ENCODE measurements around the gene SUCO. TPM values are rescaled to one million over a fixed set of nuclear protein-coding genes. Genes with fewer than 3 reads are reported as not detected.
A peak's percentile ranks its signal among the peaks of the same experiment; 100 is the strongest.

SUCO gene
- total RNA-seq, 5 donors from 2014 or later (not counting 1 experiment from before 2014, with no cell fraction given) = 43.7 to 87.1 (median 47.9) TPM

DNA sequence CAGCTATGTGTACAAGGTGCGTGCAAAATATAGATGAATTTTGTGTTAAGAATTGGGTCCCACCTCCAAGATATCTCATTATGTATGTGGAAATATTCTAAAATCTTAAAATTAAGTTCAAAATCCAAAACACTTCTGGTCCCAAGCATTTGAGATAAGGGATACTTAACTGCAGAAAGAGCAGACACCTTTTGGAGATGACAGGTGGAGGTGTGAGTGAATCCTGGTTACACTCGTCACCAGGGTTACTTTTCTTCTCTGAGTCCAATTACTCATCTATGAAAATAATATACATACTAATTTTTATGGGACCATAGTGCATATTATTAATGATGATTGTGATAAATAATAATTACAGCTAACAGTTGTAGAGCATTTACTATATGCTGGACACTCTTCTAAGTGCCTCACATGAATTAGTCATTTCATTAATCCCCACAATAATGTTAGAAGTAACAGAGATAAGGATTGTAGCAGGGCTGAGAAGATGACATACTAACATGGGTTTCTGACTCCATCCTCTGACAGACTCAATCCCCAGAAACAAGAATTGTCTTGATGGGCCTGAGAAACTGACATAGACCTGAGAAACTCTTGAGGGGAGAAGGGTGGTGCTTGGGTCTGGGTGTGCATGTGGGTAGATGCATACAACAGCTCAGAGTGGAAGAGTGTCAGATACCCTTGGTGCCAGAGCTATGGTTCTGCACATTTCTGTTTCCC, 117.7 kb downstream of the SUCO start:
- H3K27ac Mint-ChIP-seq = no peak overlapping the region
- no peak for DNase-seq

DNA sequence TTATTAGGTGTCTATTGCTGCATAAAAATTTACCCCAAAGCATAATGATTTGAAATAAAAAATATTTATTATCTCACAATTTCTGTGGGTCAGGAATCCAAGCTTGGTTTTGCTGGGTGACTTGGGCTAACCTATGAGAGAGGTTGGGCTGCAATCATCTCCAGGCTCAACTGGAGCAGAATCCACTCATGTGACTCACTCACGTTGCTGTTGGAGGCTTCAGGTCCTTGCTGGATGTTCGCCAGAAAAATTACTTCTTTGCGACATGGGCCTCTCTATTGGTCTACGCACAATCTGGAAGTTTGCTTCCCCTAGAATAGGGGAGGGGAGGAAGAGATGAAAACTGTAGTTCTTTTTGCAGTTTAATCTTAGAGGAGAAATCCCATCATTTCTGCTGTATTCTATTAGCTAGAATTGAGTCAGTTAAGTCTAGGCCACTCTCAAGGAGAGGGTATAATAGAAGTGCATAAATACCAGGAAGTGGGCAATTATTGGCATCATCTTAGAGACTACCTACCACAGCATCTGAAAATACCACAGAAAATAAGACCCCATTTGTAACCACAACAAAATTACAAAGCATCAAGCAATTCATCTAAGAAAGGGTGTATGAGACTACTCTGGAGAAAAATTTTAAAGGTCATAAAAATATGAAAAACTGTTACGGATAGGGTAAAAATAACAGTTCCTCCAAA, 120.2 kb downstream of the SUCO start:
- no peaks in the 10 kb centered on the region for H3K36me3 Mint-ChIP-seq
- DNase-seq (no peak), ATAC-seq (replicated peaks in 1 of 4) (no peak)
- H3K27me3 ChIP-seq (replicated peaks in 1 of 2; ENCODE audit: control insufficient read depth in 2 of 2, extremely low read depth in 1 of 2, insufficient read depth in 2 of 2, low read length in 1 of 2) = no peaks in the 10 kb centered on the region
- H3K36me3 ChIP-seq (ENCODE audit: control insufficient read depth in 2 of 2, extremely low read depth in 1 of 2, insufficient read depth in 1 of 2, low read length in 1 of 2) = no peaks in the 10 kb centered on the region
- H3K27ac Mint-ChIP-seq = peak overlapping the region in 1 of 2 donors; percentile 27
- ChIA-PET POLR2A (no interaction called here), CTCF (no interaction called here)
- H3K4me3 Mint-ChIP-seq = no peak overlapping the region
- H3K9me3 ChIP-seq = no peaks in the 10 kb centered on the region
- peaks cover 14 to 30% (median 20%) of the 10 kb centered on the region in 3 donors for H3K4me1 Mint-ChIP-seq
- no peaks in the 10 kb centered on the region for H3K9me3 Mint-ChIP-seq
- H3K27me3 Mint-ChIP-seq = no peaks in the 10 kb centered on the region
- no peak overlapping the region for H3K27ac ChIP-seq (ENCODE audit: low read length)
- peaks cover 2 to 7% of the 10 kb centered on the region in 2 experiments for H3K4me1 ChIP-seq (ENCODE audit: control insufficient read depth in 1 of 2, extremely low read depth in 1 of 2, insufficient read depth in 2 of 2, low read length in 2 of 2)
- H3K4me3 ChIP-seq (ENCODE audit: control insufficient read depth in 1 of 2, extremely low read depth in 1 of 2, low read length in 1 of 2) = no peak overlapping the region
- WGBS (ENCODE audit: insufficient coverage) = no CpG with 5 or more reads among the region's 5 CpGs

More for the DNA sequence above, 117.7 kb downstream of the SUCO start:
- no peak overlapping the region for H3K4me3 Mint-ChIP-seq
- ChIA-PET CTCF (interaction anchor here in 1 of 2 donors (1.3 kb wide), 1 partner anchor 69 kb away, joined by 3 read pairs; no protein-coding TSS in a partner anchor), POLR2A (interaction anchor here (0.5 to 0.7 kb wide), 3 partner anchors 43 to 767 kb away, joined by 3 read pairs; no protein-coding TSS in a partner anchor)
- H3K4me3 ChIP-seq (ENCODE audit: control insufficient read depth in 1 of 2, extremely low read depth in 1 of 2, low read length in 1 of 2) = no peak overlapping the region
- H3K9me3 Mint-ChIP-seq = no peaks in the 10 kb centered on the region
- no peaks in the 10 kb centered on the region for H3K27me3 Mint-ChIP-seq
- H3K4me1 Mint-ChIP-seq = peaks cover 36 to 41% (median 37%) of the 10 kb centered on the region in 3 donors
- H3K4me1 ChIP-seq (ENCODE audit: control insufficient read depth in 1 of 2, extremely low read depth in 1 of 2, insufficient read depth in 2 of 2, low read length in 2 of 2) = peaks cover 7 to 12% of the 10 kb centered on the region in 2 experiments
- no peaks in the 10 kb centered on the region for H3K36me3 ChIP-seq (ENCODE audit: control insufficient read depth in 2 of 2, extremely low read depth in 1 of 2, insufficient read depth in 1 of 2, low read length in 1 of 2)
- H3K27me3 ChIP-seq (replicated peaks in 1 of 2; ENCODE audit: control insufficient read depth in 2 of 2, extremely low read depth in 1 of 2, insufficient read depth in 2 of 2, low read length in 1 of 2) = no peaks in the 10 kb centered on the region
- no peaks in the 10 kb centered on the region for H3K36me3 Mint-ChIP-seq
- no peak for ATAC-seq (replicated peaks in 1 of 4)
- H3K9me3 ChIP-seq = no peaks in the 10 kb centered on the region
- no peak overlapping the region for H3K27ac ChIP-seq (ENCODE audit: low read length)
- WGBS (ENCODE audit: insufficient coverage) = no CpG with 5 or more reads among the region's 2 CpGs

DNA sequence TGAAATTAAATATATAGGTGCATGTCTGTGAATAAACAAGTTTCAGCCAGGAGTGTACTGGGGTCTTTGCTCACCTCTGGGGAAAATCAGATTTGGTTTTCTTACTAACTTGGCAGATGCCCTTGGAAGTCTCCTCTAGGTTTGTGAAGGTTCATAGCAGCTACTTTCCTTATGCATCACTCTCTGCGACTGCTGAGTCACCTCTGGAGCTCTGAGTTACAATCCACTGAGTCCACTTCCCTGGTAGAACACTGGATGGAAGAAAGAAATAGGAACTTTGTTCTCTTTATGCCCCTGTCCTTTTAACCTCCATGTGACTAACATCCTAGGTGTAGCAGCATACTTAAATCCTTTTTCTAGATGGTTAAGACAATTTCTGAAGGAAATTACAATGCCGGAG, 121.6 kb downstream of the SUCO start:
- ChIA-PET POLR2A (no interaction called here), CTCF (interaction anchor here in 1 of 2 donors (1.0 kb wide), 1 partner anchor 65 kb away, joined by 4 read pairs; no protein-coding TSS in a partner anchor)
- DNase-seq = no peak
- Histone ChIP-seq H3K9me3 (no peaks in the 10 kb centered on the region), H3K27me3 (replicated peaks in 1 of 2; ENCODE audit: control insufficient read depth in 2 of 2, extremely low read depth in 1 of 2, insufficient read depth in 2 of 2, low read length in 1 of 2) (no peaks in the 10 kb centered on the region), H3K36me3 (ENCODE audit: control insufficient read depth in 2 of 2, extremely low read depth in 1 of 2, insufficient read depth in 1 of 2, low read length in 1 of 2) (no peaks in the 10 kb centered on the region), H3K27ac (ENCODE audit: low read length) (no peak overlapping the region), H3K4me1 (ENCODE audit: control insufficient read depth in 1 of 2, extremely low read depth in 1 of 2, insufficient read depth in 2 of 2, low read length in 2 of 2) (peaks cover 12 to 20% of the 10 kb centered on the region in 2 experiments), H3K4me3 (ENCODE audit: control insufficient read depth in 1 of 2, extremely low read depth in 1 of 2, low read length in 1 of 2) (no peak overlapping the region)
- no peak overlapping the region for H3K4me3 Mint-ChIP-seq
- ATAC-seq (replicated peaks in 1 of 4) = no peak
- no peaks in the 10 kb centered on the region for H3K36me3 Mint-ChIP-seq
- H3K9me3 Mint-ChIP-seq = no peaks in the 10 kb centered on the region
- peaks cover 21 to 38% (median 31%) of the 10 kb centered on the region in 3 donors for H3K4me1 Mint-ChIP-seq
- H3K27ac Mint-ChIP-seq = no peak overlapping the region
- no CpG with 5 or more reads among the region's 2 CpGs for WGBS (ENCODE audit: insufficient coverage)
- no peaks in the 10 kb centered on the region for H3K27me3 Mint-ChIP-seq

DNA sequence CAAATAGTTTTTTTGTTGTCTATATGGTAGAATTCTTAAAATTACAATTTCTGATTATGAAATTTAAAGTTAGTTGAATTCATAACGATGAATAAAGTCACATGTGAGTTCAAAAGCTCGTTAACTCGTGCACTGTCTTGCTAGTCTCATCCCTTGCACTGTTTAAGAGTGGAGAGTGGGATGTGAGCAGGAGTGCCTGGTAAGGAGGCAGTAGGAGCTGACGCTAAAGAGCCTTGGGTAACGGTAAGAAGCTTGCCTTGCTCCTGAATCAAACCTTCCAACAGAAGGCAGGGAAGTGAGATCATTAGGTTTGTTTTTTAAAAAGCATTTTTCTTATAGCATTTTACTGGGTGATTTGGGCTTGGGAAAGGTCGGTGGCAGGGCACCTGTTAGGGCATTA, 123.6 kb downstream of the SUCO start:
- Histone ChIP-seq H3K27me3 (replicated peaks in 1 of 2; ENCODE audit: control insufficient read depth in 2 of 2, extremely low read depth in 1 of 2, insufficient read depth in 2 of 2, low read length in 1 of 2) (no peaks in the 10 kb centered on the region), H3K27ac (ENCODE audit: low read length) (no peak overlapping the region), H3K36me3 (ENCODE audit: control insufficient read depth in 2 of 2, extremely low read depth in 1 of 2, insufficient read depth in 1 of 2, low read length in 1 of 2) (no peaks in the 10 kb centered on the region), H3K4me1 (ENCODE audit: control insufficient read depth in 1 of 2, extremely low read depth in 1 of 2, insufficient read depth in 2 of 2, low read length in 2 of 2) (peaks cover 16 to 21% of the 10 kb centered on the region in 2 experiments), H3K4me3 (ENCODE audit: control insufficient read depth in 1 of 2, extremely low read depth in 1 of 2, low read length in 1 of 2) (no peak overlapping the region), H3K9me3 (no peaks in the 10 kb centered on the region)
- ATAC-seq (replicated peaks in 1 of 4) (no peak), DNase-seq (no peak)
- whole genome bisulfite sequencing (ENCODE audit: insufficient coverage) = 91% methylated on average over 6 of the region's 6 CpGs
- Mint-ChIP-seq H3K4me1 (peaks cover 38 to 57% (median 50%) of the 10 kb centered on the region in 3 donors), H3K9me3 (no peaks in the 10 kb centered on the region), H3K27me3 (no peaks in the 10 kb centered on the region), H3K4me3 (no peak overlapping the region), H3K27ac (peak overlapping the region in 1 of 2 donors; percentile 1), H3K36me3 (no peaks in the 10 kb centered on the region)
- ChIA-PET CTCF (interaction anchor here in 1 of 2 donors (0.8 kb wide), 1 partner anchor 17 kb away, joined by 3 read pairs; no protein-coding TSS in a partner anchor), POLR2A (no interaction called here)

DNA sequence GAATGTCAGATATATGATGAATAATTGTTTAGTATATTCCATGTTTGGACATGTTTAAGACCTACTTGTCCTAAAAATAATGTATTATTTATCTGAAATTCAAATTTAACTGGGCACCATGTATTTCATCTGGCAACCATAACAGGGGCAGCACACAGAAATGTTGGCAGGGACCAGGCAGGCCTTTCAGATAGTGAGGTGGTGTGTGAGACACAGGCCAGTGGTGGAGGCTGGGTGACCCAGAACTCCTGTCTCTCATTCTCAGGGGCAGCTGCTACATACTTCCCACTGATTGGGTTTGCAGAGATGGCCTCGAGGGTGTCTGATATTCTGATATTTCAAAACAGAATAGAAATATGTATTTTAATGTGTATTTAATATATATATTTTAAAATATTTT, 124.6 kb downstream of the SUCO start:
- Mint-ChIP-seq H3K36me3 (no peaks in the 10 kb centered on the region), H3K9me3 (no peaks in the 10 kb centered on the region), H3K4me1 (peaks cover 48 to 65% (median 60%) of the 10 kb centered on the region in 3 donors), H3K4me3 (no peak overlapping the region), H3K27ac (no peak overlapping the region), H3K27me3 (no peaks in the 10 kb centered on the region)
- no CpG with 5 or more reads among the region's 1 CpG for WGBS (ENCODE audit: insufficient coverage)
- no peak for DNase-seq
- ATAC-seq (replicated peaks in 1 of 4) = no peak
- Histone ChIP-seq H3K9me3 (no peaks in the 10 kb centered on the region), H3K27me3 (replicated peaks in 1 of 2; ENCODE audit: control insufficient read depth in 2 of 2, extremely low read depth in 1 of 2, insufficient read depth in 2 of 2, low read length in 1 of 2) (no peaks in the 10 kb centered on the region), H3K27ac (ENCODE audit: low read length) (no peak overlapping the region), H3K4me1 (ENCODE audit: control insufficient read depth in 1 of 2, extremely low read depth in 1 of 2, insufficient read depth in 2 of 2, low read length in 2 of 2) (peaks cover 25% of the 10 kb centered on the region in 2 experiments), H3K4me3 (ENCODE audit: control insufficient read depth in 1 of 2, extremely low read depth in 1 of 2, low read length in 1 of 2) (no peak overlapping the region), H3K36me3 (ENCODE audit: control insufficient read depth in 2 of 2, extremely low read depth in 1 of 2, insufficient read depth in 1 of 2, low read length in 1 of 2) (no peaks in the 10 kb centered on the region)
- POLR2A ChIA-PET = no interaction called here
- CTCF ChIA-PET = interaction anchor here (0.6 to 1.3 kb wide), 3 partner anchors 22 to 71 kb away, joined by 3 to 5 read pairs (median 3); no protein-coding TSS in a partner anchor

DNA sequence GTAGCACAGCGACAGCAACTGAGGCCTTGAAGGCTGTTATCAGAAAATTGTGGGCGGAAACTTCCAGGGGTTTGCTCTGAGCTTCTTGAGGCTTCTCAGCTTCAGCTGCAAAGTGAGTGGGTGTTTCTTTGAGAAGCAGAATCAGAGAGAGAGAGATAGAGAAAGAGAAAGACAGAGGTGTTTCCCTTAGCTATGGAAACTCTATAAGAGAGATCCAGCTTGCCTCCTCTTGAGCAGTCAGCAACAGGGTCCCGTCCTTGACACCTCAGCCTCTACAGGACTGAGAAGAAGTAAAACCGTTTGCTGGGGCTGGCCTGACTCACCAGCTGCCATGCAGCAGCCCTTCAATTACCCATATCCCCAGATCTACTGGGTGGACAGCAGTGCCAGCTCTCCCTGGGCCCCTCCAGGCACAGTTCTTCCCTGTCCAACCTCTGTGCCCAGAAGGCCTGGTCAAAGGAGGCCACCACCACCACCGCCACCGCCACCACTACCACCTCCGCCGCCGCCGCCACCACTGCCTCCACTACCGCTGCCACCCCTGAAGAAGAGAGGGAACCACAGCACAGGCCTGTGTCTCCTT, 126.0 kb downstream of the SUCO start, which contains the start of gene FASLG:
Gene FASLG (plus strand): TSS at position 233 of the 583 bp plus-strand sequence. CDS start 99 bp downstream, at position 332.
- no peaks in the 10 kb centered on the region for H3K36me3 Mint-ChIP-seq
- no peaks in the 10 kb centered on the region for H3K27me3 Mint-ChIP-seq
- ATAC-seq (replicated peaks in 1 of 4) (peak; percentile 28 to 36 (median 33)), DNase-seq (peak in 11 of 35 experiments; percentile 15 to 62 (median 30))
- H3K27ac Mint-ChIP-seq = peak within 1 kb of the TSS; percentile 94
- WGBS (ENCODE audit: insufficient coverage) = 0% methylated on average over 4 of the region's 11 CpGs
- Histone ChIP-seq H3K27ac (ENCODE audit: low read length) (peak within 1 kb of the TSS; percentile 68), H3K9me3 (no peaks in the 10 kb centered on the region), H3K4me1 (ENCODE audit: control insufficient read depth in 1 of 2, extremely low read depth in 1 of 2, insufficient read depth in 2 of 2, low read length in 2 of 2) (peaks cover 34 to 38% of the 10 kb centered on the region in 2 experiments), H3K36me3 (ENCODE audit: control insufficient read depth in 2 of 2, extremely low read depth in 1 of 2, insufficient read depth in 1 of 2, low read length in 1 of 2) (no peaks in the 10 kb centered on the region), H3K27me3 (replicated peaks in 1 of 2; ENCODE audit: control insufficient read depth in 2 of 2, extremely low read depth in 1 of 2, insufficient read depth in 2 of 2, low read length in 1 of 2) (no peaks in the 10 kb centered on the region), H3K4me3 (ENCODE audit: control insufficient read depth in 1 of 2, extremely low read depth in 1 of 2, low read length in 1 of 2) (peak within 1 kb of the TSS in 1 of 2 donors; percentile 52)
- ChIA-PET CTCF (interaction anchor here (0.6 to 1.3 kb wide), 6 partner anchors 12 to 70 kb away, joined by 3 to 10 read pairs (median 5); no protein-coding TSS in a partner anchor), POLR2A (no interaction called here)
- H3K4me1 Mint-ChIP-seq = peaks cover 55 to 67% (median 67%) of the 10 kb centered on the region in 3 donors
- H3K4me3 Mint-ChIP-seq = peak within 1 kb of the TSS; percentile 73 to 87 (median 82)
- no peaks in the 10 kb centered on the region for H3K9me3 Mint-ChIP-seq

Data from T-cell (primary cell).